GM23338 (cell line): Measurements from ENCODE around the gene GNG7. TPM values are rescaled to one million over a fixed set of nuclear protein-coding genes. Genes with fewer than 3 reads are reported as not detected.
"Not testable (repeated sequence)": the region's sequence is repeated elsewhere in the genome, so short reads cannot be mapped to it uniquely, and the experiment has no call there.

ENCODE experiments used
- ATAC-seq: fragments of 200-7000 bp; cut with Tn5 transposase; 3 replicates; pipeline ENCODE4 v1.9.1; 2020
- DNase-seq: peaks from one replicate; pipeline ENCODE4 v3.0.0-alpha.2; 2015; ENCODE audit warnings: low spot score
- H2AFZ ChIP-seq: fragments of 200-600 bp; sonication (generic); 2 replicates; pipeline ENCODE4 v1.8.0; 2016; ENCODE audit warnings: antibody characterized with exemption, mild to moderate bottlenecking, moderate library complexity
- H3F3A ChIP-seq: fragments of 200-600 bp; sonication (generic); replicated peaks from 2 replicates; pipeline ENCODE4 v1.8.0; 2017; ENCODE audit warnings: antibody characterized with exemption, mixed run types, low read depth
- H3K27ac ChIP-seq: fragments of 200-600 bp; sonication (generic); 2 replicates; pipeline ENCODE4 v1.6.1; 2016; ENCODE audit warnings: low read depth
- H3K27me3 ChIP-seq: fragments of 200-600 bp; sonication (generic); 2 replicates; pipeline ENCODE4 v1.8.0; 2016; ENCODE audit warnings: mild to moderate bottlenecking, mixed run types, moderate library complexity; ENCODE audit not compliant: insufficient read depth
- H3K36me3 ChIP-seq: fragments of 200-600 bp; sonication (generic); 2 replicates; pipeline ENCODE4 v1.8.0; 2016; ENCODE audit warnings: mild to moderate bottlenecking; ENCODE audit not compliant: insufficient read depth
- H3K4me1 ChIP-seq: fragments of 200-600 bp; sonication (generic); 2 replicates; pipeline ENCODE4 v1.8.0; 2016; ENCODE audit warnings: mild to moderate bottlenecking, moderate library complexity; ENCODE audit not compliant: insufficient read depth
- H3K4me2 ChIP-seq: fragments of 200-600 bp; sonication (generic); 2 replicates; pipeline ENCODE4 v1.7.1; 2017; ENCODE audit warnings: mixed run types
- H3K4me3 ChIP-seq: fragments of 200-600 bp; sonication (generic); 2 replicates; pipeline ENCODE4 v1.6.1; 2016; ENCODE audit warnings: mixed run types
- H3K79me2 ChIP-seq: fragments of 200-600 bp; sonication (generic); replicated peaks from 2 replicates; pipeline ENCODE4 v1.8.0; 2017; ENCODE audit warnings: mild to moderate bottlenecking; ENCODE audit not compliant: insufficient read depth
- H3K9me2 ChIP-seq: fragments of 200-600 bp; sonication (generic); 2 replicates; pipeline ENCODE4 v1.8.0; 2017; ENCODE audit not compliant: insufficient read depth
- H4K20me1 ChIP-seq: fragments of 200-600 bp; sonication (generic); replicated peaks from 2 replicates; pipeline ENCODE4 v1.8.0; 2017; ENCODE audit warnings: mild to moderate bottlenecking; ENCODE audit not compliant: insufficient read depth
- H3K27ac Mint-ChIP-seq: 2 replicates; pipeline ENCODE4 v1.8.0; 2020; ENCODE audit warnings: inconsistent platforms, mild to moderate bottlenecking, moderate library complexity, mixed read lengths
- H3K27me3 Mint-ChIP-seq: 3 replicates; pipeline ENCODE4 v1.8.0; 2022; ENCODE audit warnings: low read depth, mild to moderate bottlenecking, moderate library complexity, mixed read lengths, inconsistent platforms; ENCODE audit not compliant: insufficient read depth, poor library complexity
- H3K36me3 Mint-ChIP-seq: 3 replicates; pipeline ENCODE4 v1.8.0; 2021; ENCODE audit warnings: low read depth, mild to moderate bottlenecking, inconsistent platforms, moderate library complexity, mixed read lengths
- H3K4me1 Mint-ChIP-seq: 3 replicates; pipeline ENCODE4 v1.8.0; 2020; ENCODE audit warnings: mild to moderate bottlenecking, inconsistent platforms, mixed read lengths
- H3K4me3 Mint-ChIP-seq: 3 replicates; pipeline ENCODE4 v1.8.0; 2021; ENCODE audit warnings: moderate library complexity, mild to moderate bottlenecking, inconsistent platforms, mixed read lengths
- H3K9me3 Mint-ChIP-seq: 3 replicates; pipeline ENCODE4 v1.8.0; 2020; ENCODE audit warnings: moderate library complexity, mild to moderate bottlenecking, inconsistent platforms, mixed read lengths
- CTCF ChIP-seq, 2 experiments: fragments of 200-600 bp in 1 of 2; sonication (generic) in 1 of 2; conservative IDR thresholded peaks; 2 replicates each; pipeline versions ENCODE4 v1.5.1 to v1.6.1; 2016 to 2017; ENCODE audit warnings: antibody characterized with exemption in 2 of 2, low read depth in 2 of 2, mild to moderate bottlenecking in 2 of 2, moderate library complexity in 1 of 2
- EZH2phosphoT487 ChIP-seq: fragments of 200-600 bp; sonication (generic); IDR thresholded peaks from one replicate; pipeline ENCODE4 v1.8.1; 2018; ENCODE audit warnings: antibody characterized with exemption; ENCODE audit not compliant: unreplicated experiment
- POLR2AphosphoS5 ChIP-seq: IDR thresholded peaks from 2 replicates; pipeline ENCODE4 v1.6.1; 2016; ENCODE audit warnings: antibody characterized with exemption, low read depth
- REST ChIP-seq: IDR thresholded peaks from one replicate; pipeline ENCODE4 v1.6.1; 2018; ENCODE audit warnings: antibody characterized with exemption; ENCODE audit not compliant: unreplicated experiment
- ZNF331 ChIP-seq: fragments of 250-450 bp; sonication (Bioruptor Pico); IDR thresholded peaks from 2 replicates; pipeline ENCODE4 v1.5.0; 2020; ENCODE audit warnings: low read depth, mild to moderate bottlenecking, moderate library complexity
- ZNF462 ChIP-seq: fragments of 250-450 bp; sonication (Bioruptor Pico); IDR thresholded peaks from 2 replicates; pipeline ENCODE4 v1.5.0; 2020; ENCODE audit warnings: mild to moderate bottlenecking, moderate library complexity
- polyA plus RNA-seq: library from polyadenylated mRNA; unstranded; fragments of >200 nt; fragmentation: Nextera tagmentation; extraction: Ambion mirVana; gene quantifications from 2 replicates; pipeline ENCODE4 v1.2.1, GENCODE V29; 2016
- total RNA-seq: library from RNA; depleted of rRNA; stranded (reverse); fragments of >200 nt; shearing (Covaris generic); gene quantifications from 2 replicates; pipeline ENCODE4 v1.2.3, GENCODE V29; 2014

Gene GNG7
- total and polyA plus RNA-seq, 2 experiments from 2014 or later, result 5.1 to 5.4 TPM

GRCh38 chr19:2714102-2714501 is 11.6 kb upstream of the GNG7 start:
- not testable (repeated sequence) for H3K9me2 ChIP-seq, H3K27me3 ChIP-seq, H3K4me3 Mint-ChIP-seq, H3K79me2 ChIP-seq, H3K27ac Mint-ChIP-seq, ATAC-seq, DNase-seq, H4K20me1 ChIP-seq, H3K4me1 Mint-ChIP-seq, H3F3A ChIP-seq, H3K4me3 ChIP-seq, H3K36me3 ChIP-seq, H2AFZ ChIP-seq, H3K27ac ChIP-seq, H3K4me2 ChIP-seq, H3K27me3 Mint-ChIP-seq, H3K4me1 ChIP-seq
- peaks cover 20% of the 10 kb centered on the region for H3K36me3 Mint-ChIP-seq
- peaks cover 14% of the 10 kb centered on the region for H3K9me3 Mint-ChIP-seq

GRCh38 chr19:2713170-2713569 is 10.7 kb upstream of the GNG7 start:
- not testable (repeated sequence) for H2AFZ ChIP-seq, H3K4me3 ChIP-seq, ATAC-seq, H3K79me2 ChIP-seq, H3K4me1 Mint-ChIP-seq, H3K4me2 ChIP-seq, H3K4me3 Mint-ChIP-seq, DNase-seq, H4K20me1 ChIP-seq, H3K36me3 ChIP-seq, H3K9me2 ChIP-seq, H3K27ac ChIP-seq, H3K27me3 Mint-ChIP-seq, H3F3A ChIP-seq, H3K4me1 ChIP-seq, H3K27ac Mint-ChIP-seq, H3K27me3 ChIP-seq
- peaks cover 20% of the 10 kb centered on the region for H3K36me3 Mint-ChIP-seq
- H3K9me3 Mint-ChIP-seq, result peaks cover 14% of the 10 kb centered on the region

GRCh38 chr19:2711875-2712205 is 9.3 kb upstream of the GNG7 start:
- H3K9me2 ChIP-seq, result no peaks in the 10 kb centered on the region
- ATAC-seq, result no peak
- peaks cover 15% of the 10 kb centered on the region for H3K36me3 Mint-ChIP-seq
- no peak for TF ChIP-seq REST
- TF ChIP-seq ZNF462, result no peak
- TF ChIP-seq CTCF (conservative IDR thresholded peaks at IDR 0.05; ENCODE audit: low read depth in 2 of 2), result no peak
- TF ChIP-seq ZNF331, result no peak
- no peak for TF ChIP-seq EZH2phosphoT487
- no peak for TF ChIP-seq POLR2AphosphoS5

More at GRCh38 chr19:2711875-2712205, 9.3 kb upstream of the GNG7 start:
- no peaks in the 10 kb centered on the region for H3F3A ChIP-seq
- DNase-seq, result no peak
- Mint-ChIP-seq H3K9me3 (peaks cover 14% of the 10 kb centered on the region), H3K4me1 (no peaks in the 10 kb centered on the region), H3K27me3 (peaks cover 7% of the 10 kb centered on the region), H3K4me3 (no peak overlapping the region), H3K27ac (no peak overlapping the region)
- no peaks in the 10 kb centered on the region for H3K36me3 ChIP-seq
- no peak overlapping the region for H3K4me3 ChIP-seq
- H3K79me2 ChIP-seq, result no peaks in the 10 kb centered on the region
- H3K27me3 ChIP-seq, result no peaks in the 10 kb centered on the region
- H3K27ac ChIP-seq, result no peak overlapping the region
- no peak overlapping the region for H3K4me2 ChIP-seq
- H4K20me1 ChIP-seq, result no peaks in the 10 kb centered on the region
- H2AFZ ChIP-seq, result no peak overlapping the region
- H3K4me1 ChIP-seq, result no peaks in the 10 kb centered on the region
